ENCODE measurements around the gene METTL5.

- TF ChIP-seq, protein P1, sequence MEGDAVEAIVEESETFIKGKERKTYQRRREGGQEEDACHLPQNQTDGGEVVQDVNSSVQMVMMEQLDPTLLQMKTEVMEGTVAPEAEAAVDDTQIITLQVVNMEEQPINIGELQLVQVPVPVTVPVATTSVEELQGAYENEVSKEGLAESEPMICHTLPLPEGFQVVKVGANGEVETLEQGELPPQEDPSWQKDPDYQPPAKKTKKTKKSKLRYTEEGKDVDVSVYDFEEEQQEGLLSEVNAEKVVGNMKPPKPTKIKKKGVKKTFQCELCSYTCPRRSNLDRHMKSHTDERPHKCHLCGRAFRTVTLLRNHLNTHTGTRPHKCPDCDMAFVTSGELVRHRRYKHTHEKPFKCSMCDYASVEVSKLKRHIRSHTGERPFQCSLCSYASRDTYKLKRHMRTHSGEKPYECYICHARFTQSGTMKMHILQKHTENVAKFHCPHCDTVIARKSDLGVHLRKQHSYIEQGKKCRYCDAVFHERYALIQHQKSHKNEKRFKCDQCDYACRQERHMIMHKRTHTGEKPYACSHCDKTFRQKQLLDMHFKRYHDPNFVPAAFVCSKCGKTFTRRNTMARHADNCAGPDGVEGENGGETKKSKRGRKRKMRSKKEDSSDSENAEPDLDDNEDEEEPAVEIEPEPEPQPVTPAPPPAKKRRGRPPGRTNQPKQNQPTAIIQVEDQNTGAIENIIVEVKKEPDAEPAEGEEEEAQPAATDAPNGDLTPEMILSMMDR (IDR thresholded peaks at IDR 0.05; ENCODE audit: insufficient read depth, low read length, poor library complexity, severe bottlenecking) = no peak
- no peak for TF ChIP-seq EZH2phosphoT487 (conservative IDR thresholded peaks at IDR 0.05; ENCODE audit: low read length)
These were observed 42.2 kb downstream of the METTL5 start for GRCh38 chr2:169782513-169782912.
